Measurements from ENCODE around the gene NLGN1. TPM values are rescaled to one million over a fixed set of nuclear protein-coding genes. Genes with fewer than 3 reads are reported as not detected.
A peak's percentile ranks its signal among the peaks of the same experiment; 100 is the strongest.

The NLGN1 gene
- total RNA-seq, 1 donor from 2014 or later, result 34.8 TPM

DNA sequence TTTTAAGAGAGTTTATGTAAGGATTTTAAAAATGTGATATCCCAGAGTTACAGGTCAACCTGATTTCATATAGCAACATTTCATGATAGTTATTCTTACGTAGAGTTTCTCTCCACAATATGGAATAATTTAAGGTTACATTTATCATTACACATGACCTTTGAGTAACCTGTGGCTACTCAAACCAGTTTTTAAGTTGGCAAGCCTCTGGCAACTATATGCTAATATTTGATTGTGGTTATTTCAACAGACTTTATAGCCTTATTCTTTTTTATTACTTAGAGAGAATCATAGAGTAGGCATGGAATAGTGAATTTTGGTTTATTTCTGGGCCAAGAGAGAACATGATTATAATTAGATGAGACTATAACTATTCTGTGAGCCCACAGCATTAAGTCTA lies 504.9 kb downstream of the NLGN1 start:
- TF ChIP-seq EZH2 (IDR thresholded peaks at IDR 0.05) (no peak), EZH2phosphoT487 (IDR thresholded peaks at IDR 0.05) (no peak)
- TF ChIP-seq, protein P1, sequence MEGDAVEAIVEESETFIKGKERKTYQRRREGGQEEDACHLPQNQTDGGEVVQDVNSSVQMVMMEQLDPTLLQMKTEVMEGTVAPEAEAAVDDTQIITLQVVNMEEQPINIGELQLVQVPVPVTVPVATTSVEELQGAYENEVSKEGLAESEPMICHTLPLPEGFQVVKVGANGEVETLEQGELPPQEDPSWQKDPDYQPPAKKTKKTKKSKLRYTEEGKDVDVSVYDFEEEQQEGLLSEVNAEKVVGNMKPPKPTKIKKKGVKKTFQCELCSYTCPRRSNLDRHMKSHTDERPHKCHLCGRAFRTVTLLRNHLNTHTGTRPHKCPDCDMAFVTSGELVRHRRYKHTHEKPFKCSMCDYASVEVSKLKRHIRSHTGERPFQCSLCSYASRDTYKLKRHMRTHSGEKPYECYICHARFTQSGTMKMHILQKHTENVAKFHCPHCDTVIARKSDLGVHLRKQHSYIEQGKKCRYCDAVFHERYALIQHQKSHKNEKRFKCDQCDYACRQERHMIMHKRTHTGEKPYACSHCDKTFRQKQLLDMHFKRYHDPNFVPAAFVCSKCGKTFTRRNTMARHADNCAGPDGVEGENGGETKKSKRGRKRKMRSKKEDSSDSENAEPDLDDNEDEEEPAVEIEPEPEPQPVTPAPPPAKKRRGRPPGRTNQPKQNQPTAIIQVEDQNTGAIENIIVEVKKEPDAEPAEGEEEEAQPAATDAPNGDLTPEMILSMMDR (IDR thresholded peaks at IDR 0.05), result no peak
- Histone ChIP-seq H2AFZ (replicated peaks) (no peak overlapping the region), H3K36me3 (no peaks in the 10 kb centered on the region), H4K20me1 (ENCODE audit: low read depth) (no peaks in the 10 kb centered on the region), H3K27me3 (no peaks in the 10 kb centered on the region), H3K4me3 (no peak overlapping the region), H3K9ac (no peak overlapping the region), H3K4me1 (peaks cover 8% of the 10 kb centered on the region), H3K79me2 (ENCODE audit: low read depth) (no peaks in the 10 kb centered on the region), H3K27ac (no peak overlapping the region), H3K4me2 (no peak overlapping the region), H3K9me3 (ENCODE audit: low read depth) (no peaks in the 10 kb centered on the region), H3F3A (ENCODE audit: low read depth) (no peaks in the 10 kb centered on the region)
- Mint-ChIP-seq H3K9me3 (peaks cover 2% of the 10 kb centered on the region), H3K4me1 (peaks cover 3% of the 10 kb centered on the region), H3K27me3 (ENCODE audit: insufficient read depth, low read depth) (peaks cover 2% of the 10 kb centered on the region), H3K36me3 (peaks cover 2% of the 10 kb centered on the region), H3K4me3 (no peak overlapping the region), H3K27ac (no peak overlapping the region)
- DNase-seq (ENCODE audit: low spot score), result no peak

DNA sequence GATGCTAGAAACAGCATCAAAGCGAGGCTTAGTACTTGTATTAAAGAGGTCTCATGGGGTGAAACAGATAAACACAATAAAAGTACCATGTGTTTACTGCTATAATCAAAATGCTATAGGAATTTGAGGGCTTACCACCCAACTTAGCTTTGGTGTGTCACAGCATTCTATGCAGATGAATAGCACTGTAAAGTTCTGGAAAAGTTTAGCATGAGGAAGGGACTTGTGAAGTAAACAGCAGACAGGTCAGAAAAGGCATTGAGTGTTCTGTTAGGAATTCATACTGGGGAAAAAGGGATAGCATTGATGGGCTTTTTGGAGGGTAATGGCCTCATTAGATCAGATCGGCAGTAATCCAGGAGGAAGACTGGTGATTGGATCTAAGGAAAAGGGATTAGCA lies 505.3 kb downstream of the NLGN1 start:
- Histone ChIP-seq H3F3A (ENCODE audit: low read depth) (no peaks in the 10 kb centered on the region), H3K36me3 (no peaks in the 10 kb centered on the region), H3K4me2 (no peak overlapping the region), H2AFZ (replicated peaks) (no peak overlapping the region), H4K20me1 (ENCODE audit: low read depth) (no peaks in the 10 kb centered on the region), H3K79me2 (ENCODE audit: low read depth) (no peaks in the 10 kb centered on the region), H3K4me1 (peaks cover 8% of the 10 kb centered on the region), H3K9ac (no peak overlapping the region), H3K9me3 (ENCODE audit: low read depth) (no peaks in the 10 kb centered on the region), H3K4me3 (no peak overlapping the region), H3K27ac (no peak overlapping the region), H3K27me3 (no peaks in the 10 kb centered on the region)
- Mint-ChIP-seq H3K27ac (no peak overlapping the region), H3K9me3 (peaks cover 2% of the 10 kb centered on the region), H3K27me3 (ENCODE audit: insufficient read depth, low read depth) (peaks cover 2% of the 10 kb centered on the region), H3K4me1 (peaks cover 3% of the 10 kb centered on the region), H3K36me3 (peaks cover 2% of the 10 kb centered on the region), H3K4me3 (no peak overlapping the region)
- TF ChIP-seq, protein P1 (IDR thresholded peaks at IDR 0.05), result no peak
- DNase-seq (ENCODE audit: low spot score), result peak; percentile 23

DNA sequence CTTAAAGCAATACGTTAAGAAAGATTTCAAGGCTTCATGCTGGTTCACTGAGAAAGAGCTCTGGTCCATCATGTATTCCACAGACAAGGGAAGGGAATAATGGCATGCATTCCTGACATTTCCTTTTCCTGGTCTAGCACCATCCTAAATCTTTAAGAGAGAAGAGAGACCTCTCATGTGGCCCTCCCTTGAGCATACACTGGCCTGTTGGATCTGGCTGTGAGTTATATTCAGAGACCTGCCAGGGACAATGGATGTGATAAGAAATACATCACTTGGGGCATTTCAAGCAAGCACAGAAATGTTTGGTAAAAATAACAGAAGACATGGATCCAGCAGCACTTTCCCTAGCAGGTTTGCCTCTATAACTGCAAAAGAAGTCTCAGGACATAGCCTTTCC lies 507.8 kb downstream of the NLGN1 start:
- Histone ChIP-seq H3K79me2 (ENCODE audit: low read depth) (no peaks in the 10 kb centered on the region), H3K9ac (no peak overlapping the region), H3K36me3 (no peaks in the 10 kb centered on the region), H3K4me2 (no peak overlapping the region), H2AFZ (replicated peaks) (no peak overlapping the region), H3K4me3 (no peak overlapping the region), H4K20me1 (ENCODE audit: low read depth) (no peaks in the 10 kb centered on the region), H3K27ac (no peak overlapping the region), H3K4me1 (peaks cover 8% of the 10 kb centered on the region), H3F3A (ENCODE audit: low read depth) (no peaks in the 10 kb centered on the region), H3K9me3 (ENCODE audit: low read depth) (no peaks in the 10 kb centered on the region), H3K27me3 (no peaks in the 10 kb centered on the region)
- DNase-seq (ENCODE audit: low spot score), result no peak
- H3K4me1 Mint-ChIP-seq, result peaks cover 3% of the 10 kb centered on the region
- peaks cover 2% of the 10 kb centered on the region for H3K36me3 Mint-ChIP-seq
- peaks cover 2% of the 10 kb centered on the region for H3K27me3 Mint-ChIP-seq (ENCODE audit: insufficient read depth, low read depth)
- TF ChIP-seq, protein P1 (IDR thresholded peaks at IDR 0.05), result no peak
- no peak for TF ChIP-seq EZH2 (IDR thresholded peaks at IDR 0.05)
- TF ChIP-seq EZH2phosphoT487 (IDR thresholded peaks at IDR 0.05), result no peak
- peaks cover 2% of the 10 kb centered on the region for H3K9me3 Mint-ChIP-seq
- H3K27ac Mint-ChIP-seq, result no peak overlapping the region
- H3K4me3 Mint-ChIP-seq, result no peak overlapping the region
